SU-DHL-6 (cell line): ENCODE measurements around the gene AFAP1.

ENCODE experiments used
- CTCF ChIP-seq: fragments of 200-600 bp; sonication (generic); IDR thresholded peaks from one replicate; pipeline ENCODE4 v1.5.1; 2017; ENCODE audit warnings: antibody characterized with exemption, mild to moderate bottlenecking, low read length, moderate library complexity; ENCODE audit not compliant: insufficient read depth, poor library complexity, severe bottlenecking
- EZH2phosphoT487 ChIP-seq: fragments of 200-600 bp; sonication (generic), shearing (Covaris generic); conservative IDR thresholded peaks from 2 replicates; pipeline ENCODE4 v1.6.1; 2018; ENCODE audit warnings: mild to moderate bottlenecking, antibody characterized with exemption, low read length, moderate library complexity, mixed read lengths

GRCh38 chr4:7771056-7771455, 168.6 kb downstream of the AFAP1 start:
- TF ChIP-seq CTCF (no peak), EZH2phosphoT487 (no peak)
